CD4-positive, alpha-beta T cell treated with Interleukin-12 subunit alpha and Interleukin-12 subunit beta, for 1 hour (primary cell): ENCODE results near the gene SENP8.

Experiments used
- DNase-seq: peaks from one replicate; pipeline ENCODE4 v3.0.0-alpha.2; 2020

Gene SENP8

GRCh38 chr15:72178976-72179585 is 60.9 kb downstream of the SENP8 start:
- DNase-seq, result no peak

GRCh38 chr15:72179950-72180581 is 61.9 kb downstream of the SENP8 start:
- DNase-seq, result no peak

GRCh38 chr15:72180761-72181324 is 62.6 kb downstream of the SENP8 start:
- DNase-seq, result no peak

GRCh38 chr15:72182244-72182643 is 64.0 kb downstream of the SENP8 start:
- DNase-seq, result no peak

GRCh38 chr15:72182673-72183072 is 64.5 kb downstream of the SENP8 start:
- no peak for DNase-seq

- DNase-seq, result no peak
Measured at GRCh38 chr15:72183781-72184164, 65.6 kb downstream of the SENP8 start.

GRCh38 chr15:72184165-72184811 is 66.1 kb downstream of the SENP8 start:
- no peak for DNase-seq

GRCh38 chr15:72189250-72189902 is 71.2 kb downstream of the SENP8 start:
- DNase-seq, result no peak

GRCh38 chr15:72192416-72192815 is 74.2 kb downstream of the SENP8 start:
- no peak for DNase-seq
